VCaP (cell line): ENCODE results near the gene MARCHF11.

Experiments used
- H3K27ac ChIP-seq: fragments of 450-650 bp; 2 replicates; pipeline ENCODE4 v1.5.1; 2017
- TF ChIP-seq, protein P1 (sequence below): fragments of 450-650 bp; conservative IDR thresholded peaks from 2 replicates; pipeline ENCODE4 v1.5.1; 2017; ENCODE audit warnings: mild to moderate bottlenecking, moderate library complexity

MARCHF11 gene

GRCh38 chr5:16143361-16144049, 36.1 kb downstream of the MARCHF11 start:
- TF ChIP-seq, protein P1, sequence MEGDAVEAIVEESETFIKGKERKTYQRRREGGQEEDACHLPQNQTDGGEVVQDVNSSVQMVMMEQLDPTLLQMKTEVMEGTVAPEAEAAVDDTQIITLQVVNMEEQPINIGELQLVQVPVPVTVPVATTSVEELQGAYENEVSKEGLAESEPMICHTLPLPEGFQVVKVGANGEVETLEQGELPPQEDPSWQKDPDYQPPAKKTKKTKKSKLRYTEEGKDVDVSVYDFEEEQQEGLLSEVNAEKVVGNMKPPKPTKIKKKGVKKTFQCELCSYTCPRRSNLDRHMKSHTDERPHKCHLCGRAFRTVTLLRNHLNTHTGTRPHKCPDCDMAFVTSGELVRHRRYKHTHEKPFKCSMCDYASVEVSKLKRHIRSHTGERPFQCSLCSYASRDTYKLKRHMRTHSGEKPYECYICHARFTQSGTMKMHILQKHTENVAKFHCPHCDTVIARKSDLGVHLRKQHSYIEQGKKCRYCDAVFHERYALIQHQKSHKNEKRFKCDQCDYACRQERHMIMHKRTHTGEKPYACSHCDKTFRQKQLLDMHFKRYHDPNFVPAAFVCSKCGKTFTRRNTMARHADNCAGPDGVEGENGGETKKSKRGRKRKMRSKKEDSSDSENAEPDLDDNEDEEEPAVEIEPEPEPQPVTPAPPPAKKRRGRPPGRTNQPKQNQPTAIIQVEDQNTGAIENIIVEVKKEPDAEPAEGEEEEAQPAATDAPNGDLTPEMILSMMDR, result no peak

GRCh38 chr5:16140944-16141343, 38.6 kb downstream of the MARCHF11 start:
- TF ChIP-seq, protein P1, result no peak

More at GRCh38 chr5:16143361-16144049, 36.1 kb downstream of the MARCHF11 start:
- no peak overlapping the region for H3K27ac ChIP-seq

GRCh38 chr5:16140417-16140816, 39.2 kb downstream of the MARCHF11 start:
- no peak overlapping the region for H3K27ac ChIP-seq
- TF ChIP-seq, protein P1, result no peak

More at GRCh38 chr5:16140944-16141343, 38.6 kb downstream of the MARCHF11 start:
- peak overlapping the region; percentile 41 for H3K27ac ChIP-seq

DNA sequence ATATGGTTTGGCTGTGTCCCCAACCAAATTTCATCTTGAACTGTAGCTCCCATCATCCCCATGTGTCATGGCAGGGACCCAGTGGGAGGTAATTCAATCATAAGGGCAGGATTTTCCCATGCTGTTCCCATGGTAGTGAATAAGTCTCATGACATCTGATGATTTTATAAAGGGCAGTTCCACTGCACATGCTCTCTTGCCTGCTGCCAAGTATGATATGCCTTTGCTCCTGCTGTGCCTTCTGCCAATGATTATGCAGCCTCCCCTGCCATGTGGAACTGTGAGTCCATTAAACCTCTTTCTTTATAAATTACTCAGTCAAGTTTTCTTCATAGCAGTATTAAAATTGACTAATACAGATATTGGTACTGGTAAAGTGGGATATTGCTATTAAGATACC, 42.4 kb downstream of the MARCHF11 start:
- no peak overlapping the region for H3K27ac ChIP-seq
- TF ChIP-seq, protein P1, result no peak

GRCh38 chr5:16135506-16135905, 44.1 kb downstream of the MARCHF11 start:
- no peak overlapping the region for H3K27ac ChIP-seq
- TF ChIP-seq, protein P1, result no peak

GRCh38 chr5:16135003-16135402, 44.6 kb downstream of the MARCHF11 start:
- TF ChIP-seq, protein P1, result no peak
- H3K27ac ChIP-seq, result no peak overlapping the region

DNA sequence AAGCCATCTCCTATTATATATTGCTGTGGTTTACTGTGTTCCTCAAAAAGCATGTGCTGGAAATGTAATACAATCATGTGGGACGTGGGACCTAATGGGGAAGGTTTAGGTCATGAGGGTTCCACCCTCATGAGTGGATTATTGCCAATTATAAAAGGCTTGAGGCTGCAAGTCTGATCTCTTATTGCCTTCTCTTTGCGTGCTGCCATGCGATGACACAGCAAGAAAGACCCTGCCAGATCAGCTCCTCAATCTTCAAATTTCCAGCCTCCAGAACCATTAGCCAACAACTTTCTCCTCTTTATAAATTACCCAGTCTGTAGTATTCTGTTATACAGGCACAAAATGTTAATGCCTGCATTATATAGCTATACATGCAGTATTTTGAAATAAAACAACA, 45.4 kb downstream of the MARCHF11 start:
- no peak overlapping the region for H3K27ac ChIP-seq

More for the DNA sequence above, 45.4 kb downstream of the MARCHF11 start:
- TF ChIP-seq, protein P1, result no peak
